Kidney epithelial cell (primary cell): Measurements from ENCODE around the gene HTR7. TPM values are rescaled to one million over a fixed set of nuclear protein-coding genes. Genes with fewer than 3 reads are reported as not detected.

ENCODE experiments used
- DNase-seq: peaks from one replicate; pipeline ENCODE4 v3.0.0-alpha.2; 2010; ENCODE audit warnings: low read depth
- H3K27me3 ChIP-seq: 2 replicates; pipeline ENCODE4 v1.6.0; 2011; ENCODE audit warnings: low read length; ENCODE audit not compliant: control insufficient read depth, insufficient read depth
- H3K36me3 ChIP-seq: 2 replicates; pipeline ENCODE4 v1.5.1; 2011; ENCODE audit warnings: low read length; ENCODE audit not compliant: control insufficient read depth, insufficient read depth
- H3K4me3 ChIP-seq: 2 replicates; pipeline ENCODE4 v1.5.1; 2011; ENCODE audit warnings: low read depth, mild to moderate bottlenecking, control low read depth, low read length
- total RNA-seq: library from RNA; depleted of rRNA; stranded (reverse); fragments of >200 nt; gene quantifications from 2 replicates; pipeline ENCODE4 v1.2.3, GENCODE V29; 2015
- TF ChIP-seq, protein P1 (sequence below): IDR thresholded peaks from 2 replicates; pipeline ENCODE4 v1.5.1; 2011; ENCODE audit warnings: mild to moderate bottlenecking, moderate library complexity, low read length, control low read depth, inconsistent platforms; ENCODE audit not compliant: insufficient read depth, poor library complexity, severe bottlenecking

Gene HTR7
- total RNA-seq, 1 donor from 2014 or later = 0.17 TPM

GRCh38 chr10:90775351-90776028 lies 82.3 kb downstream of the HTR7 start:
- no peak for DNase-seq
- Histone ChIP-seq H3K36me3 (no peaks in the 10 kb centered on the region), H3K27me3 (no peaks in the 10 kb centered on the region), H3K4me3 (no peak overlapping the region)
- TF ChIP-seq, protein P1, sequence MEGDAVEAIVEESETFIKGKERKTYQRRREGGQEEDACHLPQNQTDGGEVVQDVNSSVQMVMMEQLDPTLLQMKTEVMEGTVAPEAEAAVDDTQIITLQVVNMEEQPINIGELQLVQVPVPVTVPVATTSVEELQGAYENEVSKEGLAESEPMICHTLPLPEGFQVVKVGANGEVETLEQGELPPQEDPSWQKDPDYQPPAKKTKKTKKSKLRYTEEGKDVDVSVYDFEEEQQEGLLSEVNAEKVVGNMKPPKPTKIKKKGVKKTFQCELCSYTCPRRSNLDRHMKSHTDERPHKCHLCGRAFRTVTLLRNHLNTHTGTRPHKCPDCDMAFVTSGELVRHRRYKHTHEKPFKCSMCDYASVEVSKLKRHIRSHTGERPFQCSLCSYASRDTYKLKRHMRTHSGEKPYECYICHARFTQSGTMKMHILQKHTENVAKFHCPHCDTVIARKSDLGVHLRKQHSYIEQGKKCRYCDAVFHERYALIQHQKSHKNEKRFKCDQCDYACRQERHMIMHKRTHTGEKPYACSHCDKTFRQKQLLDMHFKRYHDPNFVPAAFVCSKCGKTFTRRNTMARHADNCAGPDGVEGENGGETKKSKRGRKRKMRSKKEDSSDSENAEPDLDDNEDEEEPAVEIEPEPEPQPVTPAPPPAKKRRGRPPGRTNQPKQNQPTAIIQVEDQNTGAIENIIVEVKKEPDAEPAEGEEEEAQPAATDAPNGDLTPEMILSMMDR = no peak

GRCh38 chr10:90769946-90770841 lies 87.6 kb downstream of the HTR7 start:
- TF ChIP-seq, protein P1 = no peak
- Histone ChIP-seq H3K36me3 (no peaks in the 10 kb centered on the region), H3K27me3 (no peaks in the 10 kb centered on the region), H3K4me3 (no peak overlapping the region)
- no peak for DNase-seq

GRCh38 chr10:90751107-90751997 lies 106.5 kb downstream of the HTR7 start:
- no peak for DNase-seq

DNA sequence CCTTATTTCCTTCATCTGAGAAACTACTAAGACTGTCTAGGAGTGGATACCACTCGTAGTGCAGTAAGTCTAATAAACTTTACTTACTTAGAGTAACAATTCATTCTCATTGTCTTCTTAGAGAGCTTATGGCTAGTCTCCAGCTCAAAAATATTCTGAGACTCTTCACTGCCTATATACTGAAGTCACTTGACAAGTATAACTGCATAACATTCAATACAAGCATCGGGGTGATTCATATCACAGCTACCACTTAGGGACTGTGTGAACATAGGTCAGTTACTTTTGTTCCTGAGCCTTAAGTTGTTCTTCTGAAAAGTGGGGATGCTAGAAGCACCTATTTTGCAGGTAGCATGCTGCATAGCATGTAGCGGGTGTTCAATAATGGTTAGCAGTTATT lies 111.0 kb downstream of the HTR7 start:
- TF ChIP-seq, protein P1 = no peak
- no peak for DNase-seq

More at GRCh38 chr10:90751107-90751997, 106.5 kb downstream of the HTR7 start:
- TF ChIP-seq, protein P1 = peak; percentile 72
- Histone ChIP-seq H3K27me3 (no peaks in the 10 kb centered on the region), H3K36me3 (no peaks in the 10 kb centered on the region), H3K4me3 (no peak overlapping the region)

GRCh38 chr10:90745565-90745964 lies 112.3 kb downstream of the HTR7 start:
- H3K27me3 ChIP-seq = no peaks in the 10 kb centered on the region
- H3K36me3 ChIP-seq = no peaks in the 10 kb centered on the region
- DNase-seq = no peak
- TF ChIP-seq, protein P1 = no peak
- H3K4me3 ChIP-seq = no peak overlapping the region

More for the DNA sequence above, 111.0 kb downstream of the HTR7 start:
- Histone ChIP-seq H3K36me3 (no peaks in the 10 kb centered on the region), H3K4me3 (no peak overlapping the region), H3K27me3 (no peaks in the 10 kb centered on the region)
